HS-5 (cell line): ENCODE results near the gene ALOX15B.
"Not testable (repeated sequence)": the region's sequence is repeated elsewhere in the genome, so short reads cannot be mapped to it uniquely, and the experiment has no call there.

ENCODE experiments used
- DNase-seq: peaks from one replicate; pipeline ENCODE4 v3.0.0-alpha.2; 2012; ENCODE audit warnings: low read depth

Gene ALOX15B

GRCh38 chr17:8041249-8041928 lies 2.5 kb downstream of the ALOX15B start:
- DNase-seq, result peak; percentile 56

DNA sequence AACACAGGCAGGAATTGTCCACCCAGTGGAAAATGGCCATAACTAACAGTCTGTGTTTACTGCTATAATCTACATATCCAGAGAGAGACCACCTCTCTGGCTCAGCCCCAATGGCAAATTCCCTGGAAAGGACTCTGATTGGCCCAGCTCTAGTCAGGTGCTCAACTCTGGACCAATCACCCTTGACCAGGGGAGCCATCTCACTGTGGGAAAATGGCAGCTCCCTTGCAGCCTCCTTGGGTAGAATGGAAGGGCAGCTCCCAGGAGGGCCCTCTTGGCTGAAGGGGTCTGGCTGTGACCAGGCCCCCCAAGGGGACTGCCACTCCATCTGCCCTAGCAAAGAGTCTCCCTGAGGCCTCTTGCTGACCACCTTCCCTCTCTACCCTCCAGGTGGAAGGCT lies 3.1 kb downstream of the ALOX15B start:
- DNase-seq, result no peak

- no peak for DNase-seq
Measured at GRCh38 chr17:8044819-8045810, 6.3 kb downstream of the ALOX15B start.

- DNase-seq, result no peak
Measured at GRCh38 chr17:8046306-8046928, 7.6 kb downstream of the ALOX15B start.

- no peak for DNase-seq
Measured at GRCh38 chr17:8046929-8047768, 8.3 kb downstream of the ALOX15B start.

DNA sequence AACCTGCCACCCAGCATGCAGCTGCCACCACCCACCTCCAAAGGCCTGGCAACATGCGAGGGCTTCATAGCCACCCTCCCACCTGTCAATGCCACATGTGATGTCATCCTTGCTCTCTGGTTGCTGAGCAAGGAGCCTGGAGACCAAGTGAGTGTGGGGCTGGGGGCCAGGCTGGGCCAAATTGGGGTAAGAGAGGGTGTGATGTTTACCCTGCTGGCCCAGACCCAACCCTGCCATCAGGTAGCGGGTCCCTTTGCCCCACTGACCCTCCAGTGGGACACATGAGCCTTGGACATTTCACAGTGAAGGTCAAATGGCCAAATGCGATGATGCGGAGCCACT lies 8.9 kb downstream of the ALOX15B start:
- DNase-seq, result no peak

GRCh38 chr17:8048236-8048635 lies 9.4 kb downstream of the ALOX15B start:
- DNase-seq, result no peak

DNA sequence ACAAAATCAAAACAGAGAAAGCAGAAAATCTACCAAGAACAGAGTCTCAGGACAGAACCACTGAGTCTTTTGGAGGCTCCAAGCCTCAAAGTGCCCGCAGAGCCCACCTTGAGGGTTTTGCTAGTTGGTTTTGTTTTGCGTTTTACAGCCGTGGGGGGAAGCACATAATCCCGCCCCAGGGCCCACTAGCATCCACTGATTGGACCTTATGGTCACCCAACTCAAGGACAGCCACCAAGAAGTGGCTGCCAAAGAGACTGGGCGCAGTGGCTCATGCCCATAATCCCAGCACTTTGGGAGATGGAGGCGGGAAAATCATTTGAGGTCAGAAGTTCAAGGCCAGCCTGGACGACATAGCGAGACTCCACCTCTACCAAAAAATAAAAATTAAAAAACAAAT lies 9.9 kb downstream of the ALOX15B start:
- no peak for DNase-seq

DNA sequence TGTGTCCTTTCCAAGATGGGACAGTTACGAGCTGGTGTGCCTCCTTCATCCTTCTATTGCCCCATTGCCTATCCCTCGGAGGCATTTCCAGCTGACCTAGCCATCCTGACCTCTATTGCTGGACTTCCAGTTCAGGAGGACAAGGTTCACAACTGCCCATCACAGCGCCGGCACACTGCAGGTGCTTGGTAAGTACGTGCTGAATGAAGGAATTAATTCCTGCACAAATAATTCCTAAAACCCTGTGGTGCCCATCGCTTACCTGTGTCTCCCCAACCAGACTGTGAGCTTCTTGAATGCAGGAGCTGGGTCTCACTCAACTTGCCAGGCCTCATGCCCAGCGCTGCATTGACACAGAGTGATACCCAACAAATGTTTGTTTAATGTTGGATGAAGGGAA lies 13.0 kb downstream of the ALOX15B start:
- no peak for DNase-seq

GRCh38 chr17:8052256-8053252 lies 13.7 kb downstream of the ALOX15B start:
- no peak for DNase-seq

DNA sequence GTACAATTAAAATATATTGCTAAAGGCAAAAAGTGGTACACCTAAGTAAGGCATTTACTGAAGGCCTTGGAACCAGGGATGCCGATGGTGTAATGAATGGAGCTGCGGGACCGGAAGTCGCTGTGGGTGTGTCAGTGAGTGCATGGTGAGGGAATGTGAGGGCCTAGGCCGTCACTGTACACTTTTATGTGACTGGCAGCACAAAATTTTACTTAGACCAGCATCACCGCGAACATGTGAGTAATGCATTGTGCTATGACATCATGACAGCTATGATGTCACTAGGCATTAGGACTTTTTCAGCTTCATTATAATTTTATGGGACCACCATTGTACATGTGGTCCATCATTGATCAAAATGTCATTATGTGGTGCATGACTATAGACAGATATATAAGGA lies 14.7 kb downstream of the ALOX15B start:
- DNase-seq, result no peak

GRCh38 chr17:8055851-8056231 lies 17.0 kb downstream of the ALOX15B start:
- DNase-seq, result no peak

GRCh38 chr17:8056232-8056975 lies 17.5 kb downstream of the ALOX15B start:
- DNase-seq, result no peak

- DNase-seq, result no peak
Measured at GRCh38 chr17:8056976-8057625, 18.2 kb downstream of the ALOX15B start.

- DNase-seq, result peak; percentile 74
Measured at GRCh38 chr17:8057691-8058114, 18.8 kb downstream of the ALOX15B start.

GRCh38 chr17:8059131-8059530 lies 20.3 kb downstream of the ALOX15B start:
- no peak for DNase-seq

DNA sequence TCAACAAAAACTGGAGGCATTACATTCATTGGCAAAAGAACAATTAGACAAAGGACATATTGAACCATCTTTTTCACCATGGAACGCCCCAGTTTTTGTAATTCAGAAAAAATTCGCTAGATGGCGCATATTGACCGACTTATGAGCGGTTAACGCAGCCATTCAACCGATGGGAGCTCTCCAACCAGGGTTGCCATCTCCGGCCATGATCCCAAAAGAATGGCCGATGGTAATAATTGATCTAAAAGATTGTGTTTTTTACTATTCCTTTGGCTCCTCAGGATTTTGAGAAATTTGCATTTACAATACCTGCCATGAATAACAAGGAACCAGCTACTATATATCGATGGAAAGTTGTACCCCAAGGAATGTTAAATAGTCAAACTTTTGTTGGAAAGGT lies 21.4 kb downstream of the ALOX15B start:
- no peak for DNase-seq

DNA sequence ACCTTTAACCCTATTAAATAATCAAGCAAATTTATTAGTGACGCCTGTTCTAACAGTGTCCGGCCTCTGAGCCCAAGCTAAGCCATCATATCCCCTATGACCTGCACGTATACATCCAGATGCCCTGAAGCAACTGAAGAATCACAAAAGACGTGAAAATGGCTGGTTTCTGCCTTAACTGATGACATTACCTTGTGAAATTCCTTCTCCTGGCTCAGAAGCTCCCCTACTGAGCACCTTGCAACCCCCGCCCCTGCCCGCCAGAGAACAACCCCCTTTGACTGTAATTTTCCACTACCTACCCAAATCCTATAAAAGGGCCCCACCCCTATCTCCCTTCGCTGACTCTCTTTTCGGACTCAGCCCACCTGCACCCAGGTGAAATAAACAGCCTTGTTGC lies 23.0 kb downstream of the ALOX15B start:
- DNase-seq, result not testable (repeated sequence)

- no peak for DNase-seq
Measured at GRCh38 chr17:8062435-8062806, 23.6 kb downstream of the ALOX15B start.
